GM10248 (cell line): ENCODE measurements around the gene SH2B3.
"Not testable (repeated sequence)": the region's sequence is repeated elsewhere in the genome, so short reads cannot be mapped to it uniquely, and the experiment has no call there.

ENCODE experiments used
- CTCF ChIA-PET: fragments of 300-600 bp; sonication (Branson Sonifier 250); formaldehyde crosslinking; extraction: SDS; loops from one replicate; lab custom pipeline; 2021; ENCODE audit warnings: antibody characterized with exemption; lab: Yijun Ruan, JAX
- POLR2A ChIA-PET: fragments of 350-650 bp; sonication (Branson Sonifier 250); formaldehyde crosslinking; extraction: SDS; loops from one replicate; lab custom pipeline; 2020; ENCODE audit warnings: antibody characterized with exemption; lab: Yijun Ruan, JAX
- DNase-seq: peaks from one replicate; pipeline ENCODE4 v3.0.0; 2012; ENCODE audit errors: extremely low spot score
- TF ChIP-seq, protein P1 (sequence below): IDR thresholded peaks from 2 replicates; pipeline ENCODE4 v1.5.1; 2012; ENCODE audit warnings: mild to moderate bottlenecking, low read depth; ENCODE audit errors: extremely low read depth, missing control alignments, control extremely low read depth

The SH2B3 gene

GRCh38 chr12:111469401-111469800, 63.7 kb downstream of the SH2B3 start:
- TF ChIP-seq, protein P1, sequence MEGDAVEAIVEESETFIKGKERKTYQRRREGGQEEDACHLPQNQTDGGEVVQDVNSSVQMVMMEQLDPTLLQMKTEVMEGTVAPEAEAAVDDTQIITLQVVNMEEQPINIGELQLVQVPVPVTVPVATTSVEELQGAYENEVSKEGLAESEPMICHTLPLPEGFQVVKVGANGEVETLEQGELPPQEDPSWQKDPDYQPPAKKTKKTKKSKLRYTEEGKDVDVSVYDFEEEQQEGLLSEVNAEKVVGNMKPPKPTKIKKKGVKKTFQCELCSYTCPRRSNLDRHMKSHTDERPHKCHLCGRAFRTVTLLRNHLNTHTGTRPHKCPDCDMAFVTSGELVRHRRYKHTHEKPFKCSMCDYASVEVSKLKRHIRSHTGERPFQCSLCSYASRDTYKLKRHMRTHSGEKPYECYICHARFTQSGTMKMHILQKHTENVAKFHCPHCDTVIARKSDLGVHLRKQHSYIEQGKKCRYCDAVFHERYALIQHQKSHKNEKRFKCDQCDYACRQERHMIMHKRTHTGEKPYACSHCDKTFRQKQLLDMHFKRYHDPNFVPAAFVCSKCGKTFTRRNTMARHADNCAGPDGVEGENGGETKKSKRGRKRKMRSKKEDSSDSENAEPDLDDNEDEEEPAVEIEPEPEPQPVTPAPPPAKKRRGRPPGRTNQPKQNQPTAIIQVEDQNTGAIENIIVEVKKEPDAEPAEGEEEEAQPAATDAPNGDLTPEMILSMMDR, result no peak
- ChIA-PET CTCF (no interaction called here), POLR2A (no interaction called here)
- no peak for DNase-seq

- no peak for DNase-seq
- ChIA-PET CTCF (interaction anchor here (1.5 to 4.3 kb wide), 6 partner anchors 12 to 104 kb away, joined by 3 to 24 read pairs (median 4); no protein-coding TSS in a partner anchor), POLR2A (no interaction called here)
- TF ChIP-seq, protein P1, result no peak
These were observed 65.5 kb downstream of the SH2B3 start for GRCh38 chr12:111471236-111471635.

GRCh38 chr12:111482462-111482861, 76.7 kb downstream of the SH2B3 start:
- TF ChIP-seq, protein P1, result no peak
- ChIA-PET CTCF (interaction anchor here (0.8 to 8.4 kb wide), 2 partner anchors 79 to 86 kb away, joined by 5 to 34 read pairs; no protein-coding TSS in a partner anchor), POLR2A (interaction anchor here (0.6 kb wide), 1 partner anchor 51 kb away, joined by 4 read pairs; no protein-coding TSS in a partner anchor)
- DNase-seq, result no peak

- TF ChIP-seq, protein P1, result no peak
- no peak for DNase-seq
- CTCF ChIA-PET, result interaction anchor here (1.2 to 2.6 kb wide), 2 partner anchors 37 to 92 kb away, joined by 4 to 11 read pairs; no protein-coding TSS in a partner anchor
- POLR2A ChIA-PET, result no interaction called here
These were observed 82.5 kb downstream of the SH2B3 start for GRCh38 chr12:111488271-111488670.

GRCh38 chr12:111488798-111489197, 83.1 kb downstream of the SH2B3 start:
- TF ChIP-seq, protein P1, result no peak
- ChIA-PET POLR2A (no interaction called here), CTCF (interaction anchor here (2.6 kb wide), 1 partner anchor 92 kb away, joined by 11 read pairs; no protein-coding TSS in a partner anchor)
- DNase-seq, result no peak

DNA sequence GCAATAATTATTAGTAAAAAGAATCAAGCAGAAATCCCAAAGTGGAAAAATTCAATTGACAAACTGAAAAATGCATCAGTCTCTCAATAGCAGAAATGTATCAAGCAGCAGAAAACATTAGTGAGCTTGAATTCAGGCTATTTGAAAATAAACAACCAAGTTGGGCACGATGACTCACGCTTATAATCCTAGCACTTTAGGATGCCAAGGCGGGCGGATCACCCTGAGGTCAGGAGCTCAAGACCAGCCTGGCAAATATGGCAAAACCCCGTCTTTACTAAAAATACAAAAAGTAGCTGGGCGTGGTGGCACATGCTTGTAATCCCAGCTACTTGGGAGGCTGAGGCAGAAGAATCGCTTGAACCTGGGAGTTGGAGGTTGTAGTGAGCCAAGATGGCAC, 87.3 kb downstream of the SH2B3 start:
- POLR2A ChIA-PET, DNase-seq: not testable (repeated sequence)
- CTCF ChIA-PET, result interaction anchor here (1.2 kb wide), 1 partner anchor 96 kb away, joined by 3 read pairs; no protein-coding TSS in a partner anchor

- ChIA-PET CTCF (interaction anchor here (1.4 to 1.6 kb wide), 2 partner anchors 43 to 98 kb away, joined by 7 read pairs; no protein-coding TSS in a partner anchor), POLR2A (no interaction called here)
- TF ChIP-seq, protein P1, result no peak
- no peak for DNase-seq
These were observed 89.0 kb downstream of the SH2B3 start for GRCh38 chr12:111494676-111495075.
